Measurements from ENCODE around the gene WDR36. TPM values are rescaled to one million over a fixed set of nuclear protein-coding genes. Genes with fewer than 3 reads are reported as not detected.

The WDR36 gene
- total RNA-seq, 1 donor from 2014 or later = 17.6 TPM

- no peak overlapping the region for H3K4me3 Mint-ChIP-seq (ENCODE audit: unreplicated experiment)
- H3K4me1 Mint-ChIP-seq (ENCODE audit: low read depth) = peaks cover under 1% of the 10 kb centered on the region
- H3K9me3 Mint-ChIP-seq (ENCODE audit: low read depth) = no peaks in the 10 kb centered on the region
- H3K27me3 Mint-ChIP-seq (ENCODE audit: low read depth) = peaks cover 13% of the 10 kb centered on the region
- no peak overlapping the region for H3K27ac Mint-ChIP-seq (ENCODE audit: unreplicated experiment)
- H3K36me3 Mint-ChIP-seq (ENCODE audit: low read depth) = no peaks in the 10 kb centered on the region
- TF ChIP-seq CTCF (IDR thresholded peaks at IDR 0.05) = no peak
- no peak for DNase-seq (ENCODE audit: low spot score)
Observed at GRCh38 chr5:111163000-111163399, 70.9 kb downstream of the WDR36 start.

GRCh38 chr5:111165058-111165457 lies 72.9 kb downstream of the WDR36 start:
- Mint-ChIP-seq H3K27ac (ENCODE audit: unreplicated experiment) (no peak overlapping the region), H3K9me3 (ENCODE audit: low read depth) (peaks cover 3% of the 10 kb centered on the region), H3K36me3 (ENCODE audit: low read depth) (no peaks in the 10 kb centered on the region), H3K4me3 (ENCODE audit: unreplicated experiment) (no peak overlapping the region), H3K27me3 (ENCODE audit: low read depth) (peaks cover 7% of the 10 kb centered on the region), H3K4me1 (ENCODE audit: low read depth) (no peaks in the 10 kb centered on the region)
- TF ChIP-seq CTCF (IDR thresholded peaks at IDR 0.05) = no peak
- DNase-seq (ENCODE audit: low spot score) = no peak

GRCh38 chr5:111167551-111167950 lies 75.4 kb downstream of the WDR36 start:
- H3K4me3 Mint-ChIP-seq (ENCODE audit: unreplicated experiment) = no peak overlapping the region
- H3K27me3 Mint-ChIP-seq (ENCODE audit: low read depth) = peaks cover 16% of the 10 kb centered on the region
- no peak overlapping the region for H3K27ac Mint-ChIP-seq (ENCODE audit: unreplicated experiment)
- H3K4me1 Mint-ChIP-seq (ENCODE audit: low read depth) = no peaks in the 10 kb centered on the region
- no peaks in the 10 kb centered on the region for H3K36me3 Mint-ChIP-seq (ENCODE audit: low read depth)
- DNase-seq (ENCODE audit: low spot score) = no peak
- no peak for TF ChIP-seq CTCF (IDR thresholded peaks at IDR 0.05)
- H3K9me3 Mint-ChIP-seq (ENCODE audit: low read depth) = peaks cover 3% of the 10 kb centered on the region

GRCh38 chr5:111168608-111169007 lies 76.5 kb downstream of the WDR36 start:
- H3K4me3 Mint-ChIP-seq (ENCODE audit: unreplicated experiment) = no peak overlapping the region
- H3K27me3 Mint-ChIP-seq (ENCODE audit: low read depth) = peaks cover 21% of the 10 kb centered on the region
- H3K36me3 Mint-ChIP-seq (ENCODE audit: low read depth) = no peaks in the 10 kb centered on the region
- H3K9me3 Mint-ChIP-seq (ENCODE audit: low read depth) = peaks cover 3% of the 10 kb centered on the region
- no peak for TF ChIP-seq CTCF (IDR thresholded peaks at IDR 0.05)
- H3K27ac Mint-ChIP-seq (ENCODE audit: unreplicated experiment) = no peak overlapping the region
- H3K4me1 Mint-ChIP-seq (ENCODE audit: low read depth) = no peaks in the 10 kb centered on the region
- DNase-seq (ENCODE audit: low spot score) = no peak

- H3K9me3 Mint-ChIP-seq (ENCODE audit: low read depth) = peaks cover 3% of the 10 kb centered on the region
- peaks cover 21% of the 10 kb centered on the region for H3K27me3 Mint-ChIP-seq (ENCODE audit: low read depth)
- H3K4me3 Mint-ChIP-seq (ENCODE audit: unreplicated experiment) = no peak overlapping the region
- no peak for TF ChIP-seq CTCF (IDR thresholded peaks at IDR 0.05)
- no peaks in the 10 kb centered on the region for H3K4me1 Mint-ChIP-seq (ENCODE audit: low read depth)
- H3K36me3 Mint-ChIP-seq (ENCODE audit: low read depth) = no peaks in the 10 kb centered on the region
- DNase-seq (ENCODE audit: low spot score) = no peak
- H3K27ac Mint-ChIP-seq (ENCODE audit: unreplicated experiment) = no peak overlapping the region
Observed at GRCh38 chr5:111169269-111169668, 77.1 kb downstream of the WDR36 start.
